ENCODE results near the gene CBFA2T3.

CBFA2T3 gene

DNA sequence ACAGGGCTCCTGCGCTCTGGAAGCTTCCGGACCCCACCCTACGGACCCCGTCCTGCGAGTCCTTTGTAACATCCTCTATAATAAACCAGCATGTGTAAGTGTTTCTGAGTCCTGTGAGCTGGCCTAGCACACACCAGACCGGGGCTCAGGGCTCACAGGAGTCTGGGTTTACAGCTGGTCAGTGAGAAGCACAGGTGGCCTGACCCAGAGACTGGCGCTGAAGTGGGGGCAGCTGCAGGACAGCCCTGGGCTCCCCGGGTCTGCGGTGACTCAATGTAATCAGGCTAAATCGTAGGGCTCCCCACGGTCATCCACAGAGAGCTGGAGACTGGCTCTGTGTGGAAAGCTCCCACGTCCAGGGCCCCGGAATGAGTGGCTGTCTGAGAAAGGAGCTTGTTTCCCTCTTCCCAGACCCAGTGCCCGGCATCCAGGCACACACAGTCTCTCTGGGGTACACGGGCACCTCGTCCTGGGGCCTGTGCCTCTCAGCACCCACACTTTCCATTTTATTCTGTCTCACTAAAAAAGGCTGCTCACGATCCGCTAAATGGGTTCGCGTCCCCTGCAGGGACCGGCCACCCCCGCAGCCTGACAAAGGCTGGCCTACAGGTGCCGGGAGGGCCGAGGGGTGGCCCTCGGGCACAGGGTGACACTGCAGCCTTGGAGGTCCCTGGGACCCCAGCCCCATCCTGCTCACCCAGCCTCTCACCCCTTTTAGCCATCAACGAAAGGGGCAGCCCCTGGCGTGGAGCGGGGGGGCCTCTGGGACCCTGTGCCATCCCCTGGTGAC lies 18.9 kb upstream of the CBFA2T3 start:
- DNase-seq (ENCODE audit: low read depth), result no peak

- no peak for DNase-seq (ENCODE audit: low read depth)
These were observed 18.2 kb upstream of the CBFA2T3 start for GRCh38 chr16:88995194-88995593.

GRCh38 chr16:88994695-88995094 lies 17.7 kb upstream of the CBFA2T3 start:
- no peak for DNase-seq (ENCODE audit: low read depth)

DNA sequence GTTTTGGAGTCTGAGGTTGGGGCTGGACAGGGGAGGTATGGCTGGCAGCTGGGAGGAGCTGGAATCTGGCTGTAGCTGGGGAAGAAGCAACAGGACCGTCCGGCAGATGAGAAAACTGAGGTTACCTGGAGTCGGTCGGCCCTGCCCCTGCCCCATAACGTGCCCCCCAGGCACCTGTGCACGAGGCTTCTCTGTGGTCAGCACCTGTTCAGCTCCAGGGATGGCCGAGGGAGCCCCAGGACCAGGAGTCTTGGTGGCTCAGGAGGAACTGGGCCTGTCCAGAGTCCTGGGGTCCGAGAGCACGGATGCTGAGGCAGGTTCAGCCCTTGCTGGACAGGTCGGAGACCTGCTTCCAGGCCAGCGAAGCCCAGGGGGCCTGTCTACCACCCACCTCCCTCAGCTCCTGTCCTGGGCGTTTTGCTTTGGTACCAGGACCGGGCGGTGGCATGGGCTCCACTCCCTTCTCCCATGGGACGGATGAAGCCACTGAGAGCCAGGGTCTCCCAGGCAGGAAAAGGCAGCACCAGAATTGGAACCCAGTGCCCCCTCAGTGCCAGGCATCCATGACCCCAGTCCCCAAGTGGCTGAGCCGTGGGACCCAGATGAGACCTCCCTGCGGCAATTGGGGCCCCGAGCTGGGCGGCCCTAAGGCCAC lies 17.1 kb upstream of the CBFA2T3 start:
- DNase-seq (ENCODE audit: low read depth), result no peak

GRCh38 chr16:88993166-88993761 lies 16.3 kb upstream of the CBFA2T3 start:
- no peak for DNase-seq (ENCODE audit: low read depth)

- DNase-seq (ENCODE audit: low read depth), result no peak
These were observed 15.6 kb upstream of the CBFA2T3 start for GRCh38 chr16:88992351-88993165.

GRCh38 chr16:88991813-88992350 lies 14.9 kb upstream of the CBFA2T3 start:
- DNase-seq (ENCODE audit: low read depth), result no peak

GRCh38 chr16:88989852-88990547 lies 13.0 kb upstream of the CBFA2T3 start:
- DNase-seq (ENCODE audit: low read depth), result no peak

GRCh38 chr16:88988980-88989811 lies 12.2 kb upstream of the CBFA2T3 start:
- no peak for DNase-seq (ENCODE audit: low read depth)

DNA sequence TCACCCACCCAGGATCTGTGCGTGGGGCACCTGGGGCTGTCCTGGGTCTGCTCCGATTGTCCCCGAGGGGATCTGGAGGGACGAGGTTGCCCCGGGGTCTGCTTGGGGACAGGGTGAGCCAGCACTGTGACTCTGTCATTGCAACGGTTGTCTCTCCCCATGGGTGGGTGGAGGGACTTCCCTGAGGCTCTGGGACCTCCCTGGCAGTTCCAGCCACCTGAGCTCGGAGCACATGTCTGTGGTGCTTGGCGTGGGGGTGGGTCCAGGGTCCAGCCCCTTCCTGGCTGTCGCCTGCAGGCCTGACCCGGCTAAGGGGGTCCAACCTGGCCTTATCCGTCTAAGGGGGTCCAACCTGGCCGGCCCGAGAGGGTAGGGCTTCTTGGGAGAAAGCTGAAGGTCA lies 8.5 kb upstream of the CBFA2T3 start:
- DNase-seq (ENCODE audit: low read depth), result no peak

DNA sequence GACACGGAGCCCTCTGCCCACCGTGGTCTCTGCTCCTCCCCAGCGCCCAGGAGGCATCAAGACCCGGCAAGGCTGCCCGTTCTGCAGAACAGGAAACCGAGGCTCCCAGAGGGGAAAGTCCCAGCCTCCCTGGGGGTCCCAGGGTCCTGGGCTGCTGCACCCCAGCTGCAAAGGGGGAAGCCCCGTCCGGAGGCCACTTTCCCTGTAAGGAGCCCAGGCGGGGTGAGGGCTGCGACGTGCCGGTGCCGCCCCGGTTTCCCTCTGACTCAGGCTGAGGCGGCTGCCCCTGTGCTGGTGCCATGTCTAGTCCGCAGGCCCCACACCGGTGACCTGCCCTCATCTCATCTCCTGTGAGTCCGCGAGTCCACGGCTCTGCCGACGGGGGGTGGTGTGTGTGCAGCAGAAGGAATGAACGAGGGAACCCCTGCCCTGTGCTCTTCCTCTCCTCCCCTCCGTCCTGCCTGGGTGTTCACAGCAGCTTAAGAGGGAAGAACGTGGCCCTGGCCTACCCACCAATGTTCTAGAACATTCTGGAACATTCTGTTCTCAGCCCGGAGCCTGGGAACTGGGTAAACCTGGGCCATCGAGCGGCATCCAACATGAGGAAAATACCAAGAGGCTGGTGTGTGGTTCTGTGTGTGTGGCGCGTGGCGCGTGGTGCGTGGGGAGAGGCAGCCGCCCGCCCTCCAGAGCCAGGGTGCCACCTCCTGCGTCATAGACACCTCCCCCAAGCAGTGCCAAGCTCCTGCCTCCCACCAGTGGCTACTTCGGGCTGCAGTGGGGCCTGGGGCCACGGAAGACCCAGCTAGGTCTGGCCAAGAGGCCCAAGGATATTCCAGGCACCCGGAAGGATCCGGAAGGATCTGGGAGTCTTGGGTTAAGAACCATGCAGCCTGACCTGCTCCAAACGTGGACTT lies 7.0 kb upstream of the CBFA2T3 start:
- DNase-seq (ENCODE audit: low read depth), result no peak

GRCh38 chr16:88983165-88983564 lies 6.2 kb upstream of the CBFA2T3 start:
- DNase-seq (ENCODE audit: low read depth), result no peak

DNA sequence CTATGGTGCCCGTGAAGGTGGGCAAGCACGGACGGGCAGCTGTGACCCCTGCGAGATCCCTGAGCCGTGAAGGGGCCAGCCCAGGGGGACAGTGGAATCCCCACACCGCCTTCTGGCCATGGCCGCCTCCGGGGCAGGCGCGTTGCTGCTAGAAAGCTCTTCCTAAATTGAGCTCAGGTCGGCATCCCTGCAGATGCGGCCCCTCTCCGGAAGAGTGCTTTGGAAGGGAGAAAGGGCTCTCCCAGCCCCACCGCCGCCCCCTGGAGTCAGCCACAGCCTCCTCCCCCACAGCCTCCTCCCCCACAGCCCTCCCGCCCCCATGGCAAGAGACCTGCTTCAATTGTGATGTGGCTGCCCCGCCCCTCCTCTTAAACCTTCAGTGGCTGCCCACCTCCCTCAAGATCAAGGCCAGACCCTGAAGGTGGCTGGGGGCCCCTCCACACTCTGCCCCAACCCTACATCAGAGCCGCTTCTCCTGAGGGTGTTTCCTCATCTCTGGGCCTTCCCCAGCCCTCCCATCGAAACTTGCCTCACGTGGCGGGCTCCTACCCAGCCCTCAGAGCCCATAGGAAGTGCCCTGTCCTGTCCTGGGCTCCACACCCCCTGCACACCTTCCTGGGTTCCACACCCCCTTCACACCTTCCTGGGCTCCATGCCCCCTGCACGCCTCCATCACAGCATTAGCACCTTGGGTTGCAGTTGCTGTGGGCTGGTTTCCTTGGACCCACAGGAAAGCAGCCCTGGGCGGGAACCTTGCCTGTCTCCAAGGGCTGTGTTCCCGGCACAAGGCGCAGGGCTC lies 5.5 kb upstream of the CBFA2T3 start:
- DNase-seq (ENCODE audit: low read depth), result no peak

DNA sequence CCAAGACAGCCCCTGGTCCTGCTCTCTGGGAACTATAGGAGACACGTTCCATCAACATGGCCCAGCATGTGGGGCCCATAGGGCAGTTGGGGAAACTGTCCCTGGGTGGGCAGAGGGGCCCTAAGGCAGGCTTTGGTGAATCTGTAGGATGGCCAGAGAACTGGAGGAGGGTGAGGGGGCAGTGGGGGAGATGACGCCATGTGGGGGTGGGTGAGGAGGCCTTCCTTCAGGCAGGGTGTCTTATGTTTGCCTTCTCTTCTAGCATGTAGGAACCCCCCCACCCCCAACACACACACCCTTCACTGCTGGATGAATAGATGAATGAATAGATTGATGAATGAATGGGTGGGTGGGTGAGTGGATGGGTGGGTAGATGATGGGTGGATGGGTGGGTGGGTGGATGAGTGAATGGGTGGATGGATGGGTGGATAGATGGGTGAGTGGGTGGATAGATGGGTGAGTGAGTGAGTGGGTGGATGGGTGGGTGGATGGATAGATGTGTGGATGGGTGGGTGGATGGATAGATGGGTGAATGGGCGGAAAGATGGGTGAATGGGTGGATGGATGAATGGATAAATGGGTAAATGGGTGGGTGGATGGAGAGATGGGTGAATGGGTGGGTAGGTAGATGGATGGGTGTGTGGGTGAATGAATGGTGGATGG lies 2.5 kb upstream of the CBFA2T3 start:
- DNase-seq (ENCODE audit: low read depth), result no peak

DNA sequence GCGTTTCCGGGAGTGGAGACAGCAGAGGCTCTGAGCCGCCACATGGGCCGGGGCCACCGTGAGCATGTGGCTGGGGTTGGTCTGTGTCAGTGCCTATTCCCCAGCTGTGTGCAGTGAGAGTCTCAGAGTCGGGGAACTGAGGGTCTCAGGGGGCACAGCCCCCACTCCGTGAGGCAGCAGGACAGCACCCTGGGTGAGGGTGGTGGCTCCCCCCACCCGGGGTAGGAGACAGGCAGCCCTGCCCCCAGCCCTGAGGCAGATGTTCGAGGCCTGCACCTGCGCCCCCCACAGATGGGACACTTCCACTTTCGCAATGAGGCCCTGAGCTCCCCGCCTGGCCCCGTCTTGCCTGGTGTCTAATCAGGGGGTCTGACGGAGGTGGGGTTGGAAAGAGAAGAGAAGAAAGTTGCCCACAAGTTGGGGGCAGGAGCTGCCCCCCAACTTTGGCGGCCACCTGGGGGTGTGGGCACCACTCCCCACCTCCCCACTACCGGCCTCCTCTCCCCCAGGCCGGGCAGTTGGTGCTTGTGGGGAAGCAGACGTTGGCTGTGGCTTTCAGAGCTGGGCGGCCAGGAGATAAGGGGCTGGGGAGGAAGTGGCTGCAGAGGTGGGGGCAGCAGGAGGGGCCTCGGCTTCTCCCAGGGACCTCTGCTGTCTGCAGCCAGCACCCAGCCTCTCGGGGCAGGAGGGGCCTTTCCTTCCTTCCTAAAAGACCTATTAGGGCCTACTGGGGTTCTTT lies 1.8 kb upstream of the CBFA2T3 start:
- DNase-seq (ENCODE audit: low read depth), result no peak

- no peak for DNase-seq (ENCODE audit: low read depth)
These were observed 1.0 kb upstream of the CBFA2T3 start for GRCh38 chr16:88977812-88978607.

Data from T-helper 22 cell (primary cell).